GM10266 (cell line): ENCODE data around the gene ADGRB3.

Experiments used
- DNase-seq: peaks from one replicate; pipeline ENCODE4 v3.0.0; 2012; ENCODE audit errors: extremely low spot score
- TF ChIP-seq, protein P1 (sequence below): IDR thresholded peaks from 2 replicates; pipeline ENCODE4 v1.5.1; 2012; ENCODE audit warnings: mild to moderate bottlenecking, low read depth; ENCODE audit not compliant: control insufficient read depth, insufficient read depth; ENCODE audit errors: missing control alignments

ADGRB3 gene

DNA sequence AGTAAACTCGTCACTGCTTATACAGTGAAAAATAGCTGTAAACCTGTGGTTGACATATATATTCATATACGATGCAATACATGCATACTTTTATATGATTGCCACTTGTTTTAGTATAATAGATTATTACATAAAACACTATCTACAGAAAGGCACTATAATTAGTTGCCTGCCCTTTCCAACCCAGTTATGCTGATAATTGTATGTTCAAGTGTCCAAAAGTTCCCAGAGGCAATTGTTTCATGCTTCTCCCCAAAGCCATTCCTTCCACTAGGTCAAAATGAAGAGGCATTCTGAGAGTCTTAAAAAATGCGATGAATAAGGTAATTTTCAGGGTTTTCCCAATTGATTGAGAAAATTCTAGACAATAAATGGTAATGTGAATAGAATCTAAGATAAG lies 727.1 kb downstream of the ADGRB3 start:
- no peak for DNase-seq
- TF ChIP-seq, protein P1, sequence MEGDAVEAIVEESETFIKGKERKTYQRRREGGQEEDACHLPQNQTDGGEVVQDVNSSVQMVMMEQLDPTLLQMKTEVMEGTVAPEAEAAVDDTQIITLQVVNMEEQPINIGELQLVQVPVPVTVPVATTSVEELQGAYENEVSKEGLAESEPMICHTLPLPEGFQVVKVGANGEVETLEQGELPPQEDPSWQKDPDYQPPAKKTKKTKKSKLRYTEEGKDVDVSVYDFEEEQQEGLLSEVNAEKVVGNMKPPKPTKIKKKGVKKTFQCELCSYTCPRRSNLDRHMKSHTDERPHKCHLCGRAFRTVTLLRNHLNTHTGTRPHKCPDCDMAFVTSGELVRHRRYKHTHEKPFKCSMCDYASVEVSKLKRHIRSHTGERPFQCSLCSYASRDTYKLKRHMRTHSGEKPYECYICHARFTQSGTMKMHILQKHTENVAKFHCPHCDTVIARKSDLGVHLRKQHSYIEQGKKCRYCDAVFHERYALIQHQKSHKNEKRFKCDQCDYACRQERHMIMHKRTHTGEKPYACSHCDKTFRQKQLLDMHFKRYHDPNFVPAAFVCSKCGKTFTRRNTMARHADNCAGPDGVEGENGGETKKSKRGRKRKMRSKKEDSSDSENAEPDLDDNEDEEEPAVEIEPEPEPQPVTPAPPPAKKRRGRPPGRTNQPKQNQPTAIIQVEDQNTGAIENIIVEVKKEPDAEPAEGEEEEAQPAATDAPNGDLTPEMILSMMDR: no peak

DNA sequence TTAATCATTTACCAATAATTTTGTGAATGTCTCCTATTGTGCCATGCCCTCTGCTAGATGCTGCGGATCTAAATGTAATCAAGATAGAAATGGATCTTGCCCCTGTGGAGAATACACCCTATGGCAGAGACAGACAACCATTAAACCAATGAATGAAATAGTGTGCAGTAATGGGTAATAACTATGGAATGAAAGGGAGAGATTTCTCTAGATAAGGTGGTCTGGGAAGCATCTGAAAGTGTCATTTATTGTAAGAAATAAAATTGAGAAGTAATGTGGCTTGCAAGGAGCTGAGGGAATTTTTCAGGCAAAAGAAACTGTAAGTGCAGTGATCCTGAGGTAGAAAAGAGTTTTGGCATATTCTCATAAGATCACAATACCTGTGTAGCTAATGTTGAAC lies 731.7 kb downstream of the ADGRB3 start:
- TF ChIP-seq, protein P1: no peak
- no peak for DNase-seq

DNA sequence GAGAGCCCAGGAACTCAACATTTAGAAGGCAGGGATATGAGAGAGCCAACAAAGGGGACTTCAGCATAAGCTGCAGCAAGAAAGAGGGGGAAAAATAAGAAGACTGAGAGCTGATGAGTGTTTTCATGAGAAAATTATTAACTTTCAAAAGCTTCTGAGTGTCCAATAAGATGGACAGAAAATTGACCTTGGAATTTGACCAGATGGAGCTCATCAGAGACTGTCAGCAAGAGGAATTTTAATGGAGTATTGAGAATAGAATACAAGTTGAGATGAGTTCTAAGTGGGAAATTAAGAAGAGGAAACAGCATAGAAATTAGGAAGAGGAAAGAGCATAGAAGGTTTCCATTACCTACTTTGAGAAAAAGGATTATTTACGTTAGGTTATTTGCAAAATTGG lies 733.5 kb downstream of the ADGRB3 start:
- TF ChIP-seq, protein P1: no peak
- no peak for DNase-seq

DNA sequence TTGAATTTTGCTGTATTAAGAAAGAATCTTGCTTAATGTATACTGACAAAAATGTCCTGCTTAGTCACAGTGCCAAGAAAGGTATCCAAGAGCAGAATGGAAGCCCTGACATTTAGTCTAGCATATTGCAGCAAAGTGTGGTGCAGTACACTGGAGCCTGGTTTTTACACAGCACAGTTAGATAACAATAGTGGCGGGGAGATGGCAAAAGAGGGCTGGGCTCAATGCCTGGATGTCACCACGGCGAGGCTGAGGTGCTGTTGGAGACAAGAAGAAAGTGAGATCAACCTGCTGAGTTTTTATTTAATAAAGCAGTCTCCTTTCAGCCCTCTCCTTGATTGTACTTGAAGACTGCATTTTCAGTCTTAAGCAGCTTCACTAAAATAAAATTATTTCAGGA lies 735.7 kb downstream of the ADGRB3 start:
- DNase-seq: no peak
- TF ChIP-seq, protein P1: no peak

DNA sequence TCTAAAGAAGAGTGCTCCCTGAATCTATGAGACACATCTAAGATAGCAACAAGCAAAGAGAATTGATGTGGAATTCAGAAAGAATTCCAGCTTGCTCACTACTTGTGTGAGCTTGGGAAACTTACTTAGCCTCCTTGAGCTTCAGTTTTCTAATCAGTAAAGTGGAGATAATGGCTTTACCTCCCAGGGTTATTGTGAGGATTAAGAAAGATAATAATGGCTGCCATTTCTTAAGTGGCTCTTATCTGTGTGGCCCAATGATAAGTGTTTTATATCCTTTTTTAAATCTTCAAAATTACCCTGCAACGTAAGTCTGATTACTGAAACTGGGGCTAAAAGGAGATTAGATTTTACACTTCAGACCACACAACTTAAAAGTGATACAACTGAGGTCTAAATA lies 743.2 kb downstream of the ADGRB3 start:
- no peak for DNase-seq
- TF ChIP-seq, protein P1: no peak

DNA sequence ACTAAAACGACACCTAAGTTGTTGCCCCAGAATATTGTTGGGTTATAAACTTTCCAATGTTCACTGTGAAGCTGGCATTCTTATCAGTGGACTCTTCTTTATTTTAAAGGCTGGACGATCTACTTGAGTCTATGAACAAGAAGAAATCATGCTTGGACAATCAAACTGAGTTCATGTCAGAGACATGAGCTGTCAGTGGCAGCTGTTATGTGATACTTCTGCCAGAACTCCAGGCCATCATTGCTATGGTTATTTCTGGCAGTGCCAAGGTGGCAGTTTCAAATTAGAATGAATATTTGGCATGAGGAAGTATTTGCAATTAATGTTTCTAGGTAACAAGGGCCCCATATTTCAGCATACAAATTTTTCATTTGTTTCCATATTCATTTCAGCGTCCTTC lies 744.4 kb downstream of the ADGRB3 start:
- TF ChIP-seq, protein P1: no peak
- no peak for DNase-seq

DNA sequence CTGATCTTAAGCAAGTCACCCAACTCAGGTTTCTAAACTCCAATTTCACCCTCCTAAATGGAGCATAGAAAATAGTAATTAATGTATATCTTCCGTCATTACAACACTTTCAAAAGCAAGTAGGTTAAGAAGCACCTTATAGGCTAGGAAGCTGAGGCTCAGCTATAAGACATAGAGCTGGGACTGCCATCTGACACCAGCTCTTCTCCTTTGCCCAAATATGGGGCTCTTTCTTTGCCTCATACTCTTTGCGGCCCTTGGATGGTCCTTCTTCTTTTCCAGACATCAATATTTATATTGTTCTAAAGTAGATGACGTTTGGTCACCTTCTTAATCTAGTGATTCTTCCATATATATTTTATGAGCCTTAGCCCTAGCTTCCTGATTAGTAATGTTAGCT lies 748.5 kb downstream of the ADGRB3 start:
- TF ChIP-seq, protein P1: no peak
- no peak for DNase-seq

DNA sequence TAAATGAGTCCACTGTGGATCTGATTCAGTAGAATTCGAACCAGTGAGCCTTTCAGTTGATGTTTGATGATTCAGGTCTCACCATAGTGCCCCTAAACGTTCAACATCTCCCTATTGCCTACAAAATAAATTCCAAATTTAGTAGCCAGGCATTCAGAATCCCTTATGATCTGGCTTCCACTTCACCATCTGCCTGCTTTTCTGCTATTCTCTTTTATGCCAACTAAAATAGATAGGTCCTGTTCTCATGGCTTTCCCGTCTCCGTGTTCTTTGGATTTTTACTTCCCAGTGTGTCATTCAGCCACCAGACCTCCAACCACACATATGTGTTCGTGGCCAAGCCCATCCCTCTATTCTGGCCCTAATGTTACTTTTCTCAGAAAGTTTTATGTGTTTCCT lies 751.3 kb downstream of the ADGRB3 start:
- no peak for DNase-seq
- TF ChIP-seq, protein P1: no peak
